HEK293T (cell line): ENCODE data around the gene TRABD2A.

ENCODE experiments used
- BHLHE40 ChIP-seq: fragments of 450-650 bp; IDR thresholded peaks from 2 replicates; pipeline ENCODE4 v1.6.1; 2016; ENCODE audit warnings: mild to moderate bottlenecking, moderate library complexity, borderline replicate concordance
- FOXA1 ChIP-seq: fragments of 450-650 bp; IDR thresholded peaks from 2 replicates; pipeline ENCODE4 v1.6.1; 2016; ENCODE audit warnings: mild to moderate bottlenecking
- HDGF ChIP-seq: fragments of 450-650 bp; IDR thresholded peaks from 2 replicates; pipeline ENCODE4 v1.6.1; 2017; ENCODE audit warnings: antibody characterized with exemption, borderline replicate concordance
- NFRKB ChIP-seq: fragments of 450-650 bp; IDR thresholded peaks from 2 replicates; pipeline ENCODE4 v1.6.1; 2016; ENCODE audit warnings: mild to moderate bottlenecking, moderate library complexity
- SP1 ChIP-seq: fragments of 450-650 bp; IDR thresholded peaks from 2 replicates; pipeline ENCODE4 v1.6.1; 2017
- ZNF384 ChIP-seq: fragments of 450-650 bp; IDR thresholded peaks from 2 replicates; pipeline ENCODE4 v1.6.1; 2016

- no peak for TF ChIP-seq BHLHE40
- TF ChIP-seq ZNF384: no peak
- TF ChIP-seq FOXA1: no peak
- no peak for TF ChIP-seq HDGF
- TF ChIP-seq SP1: no peak
- no peak for TF ChIP-seq NFRKB
These were observed 1.5 kb upstream of the TRABD2A start for GRCh38 chr2:84882414-84882738.
